ENCODE results near the gene SBK2. TPM values are rescaled to one million over a fixed set of nuclear protein-coding genes. Genes with fewer than 3 reads are reported as not detected.
"Not testable (repeated sequence)": the region's sequence is repeated elsewhere in the genome, so short reads cannot be mapped to it uniquely, and the experiment has no call there.

The SBK2 gene
- total RNA-seq, 1 experiment from 2014 or later: not detected

GRCh38 chr19:55535965-55536350, 975 bp downstream of the SBK2 start:
- Mint-ChIP-seq H3K36me3 (ENCODE audit: insufficient read depth, unreplicated experiment) (peaks cover 4% of the 10 kb centered on the region), H3K27me3 (ENCODE audit: insufficient read depth, unreplicated experiment) (no peaks in the 10 kb centered on the region), H3K4me1 (ENCODE audit: low read depth, unreplicated experiment) (no peaks in the 10 kb centered on the region), H3K9me3 (ENCODE audit: unreplicated experiment) (no peaks in the 10 kb centered on the region), H3K4me3 (ENCODE audit: unreplicated experiment) (no peak overlapping the region), H3K27ac (ENCODE audit: unreplicated experiment) (no peak overlapping the region)
- no peak for TF ChIP-seq CTCF (IDR thresholded peaks at IDR 0.05; ENCODE audit: insufficient read depth in 1 of 2, low read depth in 1 of 2, low read length in 1 of 2, severe bottlenecking in 1 of 2, unreplicated experiment in 1 of 2)
- ChIA-PET POLR2A (no interaction called here), CTCF (no interaction called here)
- no TSS peak for BruUV-seq (replicated peaks)
- Histone ChIP-seq H3K9me3 (no peaks in the 10 kb centered on the region), H3K4me1 (0 out of 2 replicates have a peak, but pooled peaks cover 3% of the 10 kb centered on the region), H3K4me3 (ENCODE audit: low read depth, low read length) (no peak overlapping the region), H3K36me3 (ENCODE audit: control insufficient read depth, insufficient read depth, low read length) (no peaks in the 10 kb centered on the region), H3K27me3 (replicated peaks; ENCODE audit: control insufficient read depth, insufficient read depth, low read length) (no peaks in the 10 kb centered on the region)
- intact Hi-C loops (cut with micrococcal nuclease; ENCODE audit: unreplicated experiment): no loop called here
- DNase-seq: no peak

- H3K27me3 Mint-ChIP-seq (ENCODE audit: insufficient read depth, unreplicated experiment): no peaks in the 10 kb centered on the region
- CTCF ChIA-PET: interaction anchor here (0.7 kb wide), 1 partner anchor 17 kb away, joined by 3 read pairs; no protein-coding TSS in a partner anchor
- POLR2A ChIA-PET: no interaction called here
- H3K36me3 Mint-ChIP-seq (ENCODE audit: insufficient read depth, unreplicated experiment): peaks cover 4% of the 10 kb centered on the region
- no TSS peak for BruUV-seq (replicated peaks)
- H3K9me3 Mint-ChIP-seq (ENCODE audit: unreplicated experiment): no peaks in the 10 kb centered on the region
- Histone ChIP-seq H3K27me3 (replicated peaks; ENCODE audit: control insufficient read depth, insufficient read depth, low read length) (no peaks in the 10 kb centered on the region), H3K4me3 (ENCODE audit: low read depth, low read length) (no peak overlapping the region), H3K4me1 (0 out of 2 replicates have a peak, but pooled peaks cover 3% of the 10 kb centered on the region), H3K9me3 (no peaks in the 10 kb centered on the region), H3K36me3 (ENCODE audit: control insufficient read depth, insufficient read depth, low read length) (no peaks in the 10 kb centered on the region)
- no peak for DNase-seq
- no peak overlapping the region for H3K4me3 Mint-ChIP-seq (ENCODE audit: unreplicated experiment)
- no peak for TF ChIP-seq CTCF (IDR thresholded peaks at IDR 0.05; ENCODE audit: insufficient read depth in 1 of 2, low read depth in 1 of 2, low read length in 1 of 2, severe bottlenecking in 1 of 2, unreplicated experiment in 1 of 2)
- no peak overlapping the region for H3K27ac Mint-ChIP-seq (ENCODE audit: unreplicated experiment)
- intact Hi-C loops (cut with micrococcal nuclease; ENCODE audit: unreplicated experiment): no loop called here
- H3K4me1 Mint-ChIP-seq (ENCODE audit: low read depth, unreplicated experiment): no peaks in the 10 kb centered on the region
Observed at GRCh38 chr19:55535173-55535964, 1.6 kb downstream of the SBK2 start.

GRCh38 chr19:55534280-55534679, 2.7 kb downstream of the SBK2 start:
- POLR2A ChIA-PET: interaction anchor here (1.0 kb wide), 1 partner anchor 83 kb away, joined by 4 read pairs; no protein-coding TSS in a partner anchor
- CTCF ChIA-PET: interaction anchor here (0.7 kb wide), 1 partner anchor 18 kb away, joined by 3 read pairs; no protein-coding TSS in a partner anchor

More at GRCh38 chr19:55534280-55534679, 2.7 kb downstream of the SBK2 start:
- H3K4me1 ChIP-seq; H3K27me3 ChIP-seq (replicated peaks; ENCODE audit: control insufficient read depth, insufficient read depth, low read length); H3K4me1 Mint-ChIP-seq (ENCODE audit: low read depth, unreplicated experiment); H3K27ac Mint-ChIP-seq (ENCODE audit: unreplicated experiment); H3K4me3 ChIP-seq (ENCODE audit: low read depth, low read length); DNase-seq; intact Hi-C loops (cut with micrococcal nuclease; ENCODE audit: unreplicated experiment); H3K27me3 Mint-ChIP-seq (ENCODE audit: insufficient read depth, unreplicated experiment); BruUV-seq (replicated peaks); H3K4me3 Mint-ChIP-seq (ENCODE audit: unreplicated experiment); H3K9me3 ChIP-seq; H3K36me3 ChIP-seq (ENCODE audit: control insufficient read depth, insufficient read depth, low read length); H3K9me3 Mint-ChIP-seq (ENCODE audit: unreplicated experiment); H3K36me3 Mint-ChIP-seq (ENCODE audit: insufficient read depth, unreplicated experiment): not testable (repeated sequence)
